Esophagus squamous epithelium (tissue), 4 donors: ENCODE data around the gene MPI.

Source experiments
- CTCF ChIP-seq, 6 experiments: fragments of 450-650 bp in 4 of 6; fragments of 200-600 bp in 2 of 6; sonication (generic) in 2 of 6; IDR thresholded peaks; one replicate each; pipeline ENCODE4 v1.5.1; 2016 to 2019; ENCODE audit warnings: antibody characterized with exemption in 6 of 6, mild to moderate bottlenecking in 4 of 6, moderate library complexity in 4 of 6
- POLR2A ChIP-seq, 4 donors: fragments of 450-650 bp; IDR thresholded peaks; one replicate each; pipeline ENCODE4 v1.6.1; 2017; ENCODE audit warnings: antibody characterized with exemption in 4 of 4, mild to moderate bottlenecking in 4 of 4, moderate library complexity in 3 of 4

DNA sequence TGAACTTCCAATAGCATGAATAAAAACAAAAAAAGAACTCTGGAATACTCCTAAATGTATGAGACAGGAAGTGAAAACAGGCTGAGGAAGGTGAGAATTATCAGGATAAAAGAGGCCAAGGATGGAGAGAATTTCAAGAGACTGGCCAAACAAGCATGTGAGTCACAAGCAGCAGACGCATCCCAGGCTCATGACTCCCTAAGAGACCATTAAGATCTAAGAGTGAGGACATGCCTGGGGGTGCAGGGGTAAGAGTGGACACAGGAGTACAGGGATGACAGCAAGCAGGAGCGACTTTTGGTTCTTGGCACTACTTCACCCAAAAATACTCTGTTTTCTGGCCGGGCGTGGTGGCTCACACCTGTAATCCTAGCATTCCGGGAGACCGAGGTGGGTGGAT lies 23.8 kb upstream of the MPI start:
- TF ChIP-seq POLR2A (IDR thresholded peaks at IDR 0.05) (no peak), CTCF (IDR thresholded peaks at IDR 0.05) (no peak)
